HG02678 (cell line): ENCODE measurements around the gene MOB1B.
"Not testable (repeated sequence)": the region's sequence is repeated elsewhere in the genome, so short reads cannot be mapped to it uniquely, and the experiment has no call there.

Experiments used
- ATAC-seq: cut with Tn5 transposase; IDR thresholded peaks from one replicate; pipeline ENCODE4 v1.9.1; 2021; ENCODE audit warnings: mild to moderate bottlenecking, moderate library complexity; ENCODE audit not compliant: unreplicated experiment

Gene MOB1B

GRCh38 chr4:71004281-71004851 lies 102.2 kb downstream of the MOB1B start:
- peak; percentile 39 for ATAC-seq

DNA sequence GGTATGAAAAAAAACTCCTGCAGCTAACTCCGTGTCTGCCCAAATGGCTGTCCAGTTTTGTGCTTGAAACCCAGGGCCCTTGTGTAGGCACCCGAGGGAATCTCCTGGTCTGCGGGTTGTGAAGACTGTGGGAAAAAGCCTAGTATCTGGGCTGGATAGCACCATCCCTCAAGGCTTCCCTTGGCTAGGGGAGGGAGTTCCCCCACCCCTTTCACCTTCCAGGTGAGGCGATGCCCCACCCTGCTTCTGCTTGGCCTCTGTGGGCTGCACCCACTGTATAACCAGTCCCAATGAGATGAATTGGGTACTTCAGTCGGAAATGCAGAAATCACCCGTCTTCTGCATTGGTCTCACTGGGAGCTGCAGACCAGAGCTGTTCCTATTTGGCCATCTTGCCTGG lies 102.9 kb downstream of the MOB1B start:
- ATAC-seq = not testable (repeated sequence)

GRCh38 chr4:71006203-71006907 lies 104.2 kb downstream of the MOB1B start:
- ATAC-seq = peak; percentile 76

DNA sequence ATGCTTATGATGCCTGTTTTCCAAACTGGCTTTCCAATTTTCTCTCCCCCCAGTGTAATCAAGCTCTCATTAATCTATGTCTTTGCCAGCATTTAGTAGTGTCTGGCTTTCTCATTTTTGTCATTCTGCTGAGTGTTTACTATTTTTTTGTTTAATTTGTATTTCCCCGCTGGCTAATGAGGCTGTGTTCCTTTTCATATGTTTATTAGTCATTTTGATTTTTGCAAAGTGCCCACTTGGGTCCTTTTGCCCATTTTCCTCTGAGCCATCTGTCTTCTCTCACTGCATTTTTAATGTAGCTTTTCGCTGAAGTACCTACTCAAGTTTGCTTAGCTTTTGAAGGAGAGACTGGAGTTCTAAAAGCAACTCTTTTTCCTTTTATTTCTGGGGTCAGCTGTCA lies 106.0 kb downstream of the MOB1B start:
- no peak for ATAC-seq

- no peak for ATAC-seq
Measured at GRCh38 chr4:71009086-71009485, 106.9 kb downstream of the MOB1B start.

DNA sequence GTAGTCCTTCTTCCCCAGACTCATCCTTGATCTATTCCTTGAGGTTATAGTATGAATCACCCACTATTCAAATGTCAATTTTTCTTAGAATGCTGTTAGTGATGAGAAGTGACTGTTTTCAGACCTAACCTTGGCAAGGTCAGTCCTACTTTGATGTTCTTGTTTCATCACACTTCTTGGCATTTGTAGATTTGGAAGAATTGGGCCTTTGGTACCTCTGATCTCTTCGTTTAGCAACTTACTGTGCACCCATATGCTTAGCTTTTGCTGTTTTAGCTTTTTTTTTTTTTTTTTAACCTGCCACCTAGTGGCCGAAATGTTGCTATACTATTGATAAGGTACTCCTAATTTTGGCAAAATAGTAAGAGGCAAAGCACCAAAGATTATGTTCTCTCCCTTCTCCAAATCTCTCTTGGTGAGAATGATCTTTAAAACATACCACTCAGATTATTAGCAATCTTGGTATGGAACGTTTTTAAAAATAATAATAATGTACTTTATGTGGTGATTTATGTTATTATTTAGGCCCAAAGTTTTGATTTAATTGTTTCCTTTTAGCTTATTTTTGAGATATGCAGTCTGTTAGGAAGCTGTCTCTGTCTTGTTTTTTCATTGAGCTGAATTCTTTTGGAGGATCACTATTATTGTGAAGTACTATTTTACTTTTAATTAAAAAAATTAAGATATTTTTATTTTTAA lies 107.9 kb downstream of the MOB1B start:
- ATAC-seq = no peak

DNA sequence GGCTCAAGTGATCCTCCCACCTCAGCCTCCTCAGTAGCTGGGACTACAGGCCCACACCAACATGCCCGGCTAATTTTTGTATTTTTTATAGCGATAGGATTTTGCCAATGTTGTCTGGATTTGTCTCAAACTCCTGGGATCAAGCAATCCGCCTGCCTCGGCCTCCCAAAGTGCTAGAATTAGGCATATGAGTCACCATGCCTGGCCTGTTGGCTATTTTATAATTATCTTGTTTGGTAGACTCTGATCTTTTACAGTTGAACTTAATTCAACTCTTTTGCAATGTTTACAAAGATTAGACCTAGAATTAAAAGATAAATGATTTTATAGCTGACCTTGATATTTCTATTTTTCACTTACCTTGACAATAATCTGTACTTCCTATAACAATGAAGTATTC lies 109.3 kb downstream of the MOB1B start:
- ATAC-seq = no peak

DNA sequence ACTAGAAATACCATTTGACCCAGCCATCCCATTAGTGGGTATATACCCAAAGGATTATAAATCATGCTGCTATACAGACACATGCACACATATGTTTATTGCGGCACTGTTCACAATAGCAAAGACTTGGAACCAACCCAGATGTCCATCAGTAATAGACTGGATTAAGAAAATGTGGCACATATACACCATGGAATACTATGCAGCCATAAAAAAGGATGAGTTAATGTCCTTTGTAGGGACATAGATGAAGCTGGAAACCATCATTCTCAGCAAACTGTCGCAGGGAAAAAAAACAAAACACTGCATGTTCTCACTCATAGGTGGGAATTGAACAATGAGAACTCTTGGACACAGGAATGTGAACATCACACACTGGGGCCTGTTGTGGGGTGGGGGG lies 115.2 kb downstream of the MOB1B start:
- not testable (repeated sequence) for ATAC-seq

DNA sequence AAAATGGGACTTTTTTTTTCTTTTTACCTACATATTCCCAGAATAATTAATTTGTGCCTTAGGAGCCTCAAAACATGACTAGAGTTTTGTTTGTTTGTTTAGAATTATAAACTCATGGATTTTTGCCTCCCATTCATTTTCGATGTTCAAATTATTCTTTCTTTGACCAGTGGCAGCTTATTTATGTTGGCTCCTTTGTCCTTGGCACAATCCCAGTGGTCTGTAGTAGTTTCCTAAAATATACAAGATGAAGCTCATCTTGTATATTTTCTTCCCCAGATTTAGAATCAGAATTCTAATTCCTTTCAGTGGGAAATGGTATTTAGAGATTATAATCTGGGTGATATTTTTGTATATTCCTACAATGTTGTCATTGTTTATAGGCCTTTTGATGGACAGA lies 118.4 kb downstream of the MOB1B start:
- ATAC-seq = no peak

DNA sequence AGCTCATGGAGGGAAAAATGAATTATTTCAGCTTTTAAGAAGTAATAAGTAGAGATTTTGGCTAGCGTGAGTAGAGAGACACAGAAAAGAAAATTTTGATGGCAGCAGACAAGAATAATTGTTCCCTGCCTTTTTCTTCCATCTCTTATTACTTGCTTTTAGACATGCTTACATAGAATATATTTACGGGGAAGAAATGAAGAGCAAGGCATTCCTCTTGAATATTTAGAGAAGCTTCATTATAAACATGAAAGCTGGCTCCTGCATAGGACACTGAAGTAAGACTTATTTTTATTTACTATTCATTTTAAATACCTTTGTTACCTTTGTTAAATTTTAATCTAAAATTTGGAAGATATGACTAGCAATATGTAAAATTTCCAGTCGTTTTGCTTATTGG lies 123.5 kb downstream of the MOB1B start:
- ATAC-seq = no peak

DNA sequence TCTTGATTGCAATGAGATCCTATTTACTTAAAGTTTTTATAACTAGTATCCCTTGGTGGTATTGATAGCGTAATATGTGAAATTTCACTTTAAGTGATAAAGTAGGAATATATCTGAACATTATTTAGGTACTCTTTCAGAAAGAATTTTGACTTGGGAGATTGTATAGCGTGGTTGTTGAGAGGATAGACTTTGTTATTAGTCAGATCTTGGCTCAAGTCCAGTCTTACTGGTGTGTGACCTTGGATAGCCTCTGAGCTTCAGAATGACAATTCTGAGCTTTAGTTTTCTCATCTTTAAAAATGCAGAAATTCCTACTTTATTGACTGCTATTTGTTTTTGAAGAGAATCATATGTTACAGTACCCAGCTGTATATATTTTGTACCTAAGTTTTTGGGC lies 123.9 kb downstream of the MOB1B start:
- no peak for ATAC-seq

DNA sequence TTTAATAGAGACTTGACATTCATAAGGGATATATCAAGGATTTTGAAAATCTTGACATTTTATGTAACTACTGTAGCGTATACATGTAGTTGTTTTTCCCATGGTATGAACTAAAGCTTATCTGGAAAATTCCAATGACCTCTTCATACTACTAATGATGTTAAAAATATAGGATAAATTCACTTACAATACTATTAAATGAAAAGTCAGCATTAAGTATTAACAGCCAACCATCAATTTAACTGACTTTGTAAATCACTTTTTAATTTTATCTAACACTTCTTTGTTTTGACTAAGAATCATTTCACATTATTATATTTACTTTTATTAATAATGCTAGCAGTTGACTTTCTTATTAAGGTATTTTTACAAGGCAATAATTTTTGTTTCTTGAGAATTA lies 125.4 kb downstream of the MOB1B start:
- no peak for ATAC-seq

GRCh38 chr4:71029504-71029903 lies 127.3 kb downstream of the MOB1B start:
- ATAC-seq = no peak

- ATAC-seq = not testable (repeated sequence)
Measured at GRCh38 chr4:71032106-71032505, 129.9 kb downstream of the MOB1B start.
